ENCODE measurements around the gene NOLC1.

- no peak for TF ChIP-seq POLR2A (IDR thresholded peaks at IDR 0.05)
- TF ChIP-seq CTCF (IDR thresholded peaks at IDR 0.05) = no peak
Observed at GRCh38 chr10:102202386-102202785, 50.2 kb downstream of the NOLC1 start.
